Jurkat, Clone E6-1 (cell line): ENCODE data around the gene CHFR.
"Not testable (repeated sequence)": the region's sequence is repeated elsewhere in the genome, so short reads cannot be mapped to it uniquely, and the experiment has no call there.

ENCODE experiments used
- DNase-seq: peaks from one replicate; pipeline ENCODE4 v3.0.0-alpha.2; 2011; ENCODE audit warnings: low read depth, low spot score
- H3K4me3 ChIP-seq: 2 replicates; pipeline ENCODE4 v1.5.1; 2011; ENCODE audit warnings: mild to moderate bottlenecking, low read length, control low read depth, moderate library complexity

The CHFR gene

GRCh38 chr12:132827763-132828703 lies 59.4 kb downstream of the CHFR start:
- H3K4me3 ChIP-seq: peak overlapping the region; percentile 91
- no peak for DNase-seq

DNA sequence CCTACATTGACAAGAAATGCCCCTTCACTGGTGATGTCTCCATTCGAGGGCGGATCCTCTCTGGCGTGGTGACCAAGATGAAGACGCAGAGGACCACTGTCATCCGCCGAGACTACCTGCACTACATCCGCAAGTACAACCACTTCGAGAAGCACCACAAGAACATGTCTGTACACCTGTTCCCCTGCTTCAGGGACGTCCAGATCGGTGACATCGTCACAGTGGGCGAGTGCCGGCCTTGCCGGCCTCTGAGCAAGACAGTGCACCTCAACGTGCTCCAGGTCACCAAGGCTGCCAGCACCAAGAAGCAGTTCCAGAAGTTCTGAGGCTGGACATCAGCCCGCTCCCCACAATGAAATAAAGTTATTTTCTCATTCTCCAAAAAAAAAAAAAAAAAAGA lies 61.5 kb downstream of the CHFR start:
- DNase-seq: no peak

GRCh38 chr12:132825089-132825488 lies 62.3 kb downstream of the CHFR start:
- H3K4me3 ChIP-seq: no peak overlapping the region
- no peak for DNase-seq

More for the DNA sequence above, 61.5 kb downstream of the CHFR start:
- H3K4me3 ChIP-seq: no peak overlapping the region

DNA sequence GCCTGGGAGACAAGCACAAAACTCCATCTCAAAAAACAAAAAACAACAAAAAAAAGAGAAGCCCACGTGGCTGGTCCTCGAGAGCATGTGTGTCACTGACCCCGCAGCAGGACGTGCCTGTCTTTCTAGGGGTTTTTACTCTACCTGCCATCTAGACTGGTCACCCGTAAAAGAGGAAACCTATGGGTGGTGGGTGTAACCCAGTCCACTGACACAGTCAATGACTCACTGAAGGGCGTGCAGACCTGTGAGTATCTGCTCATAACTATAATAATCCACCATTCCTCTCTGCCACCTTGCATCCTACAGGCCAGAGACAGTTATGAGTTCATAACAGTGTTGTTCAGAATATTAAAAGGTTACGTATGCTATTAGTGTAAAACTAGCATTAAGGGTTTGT lies 63.4 kb downstream of the CHFR start:
- no peak for DNase-seq
- no peak overlapping the region for H3K4me3 ChIP-seq

DNA sequence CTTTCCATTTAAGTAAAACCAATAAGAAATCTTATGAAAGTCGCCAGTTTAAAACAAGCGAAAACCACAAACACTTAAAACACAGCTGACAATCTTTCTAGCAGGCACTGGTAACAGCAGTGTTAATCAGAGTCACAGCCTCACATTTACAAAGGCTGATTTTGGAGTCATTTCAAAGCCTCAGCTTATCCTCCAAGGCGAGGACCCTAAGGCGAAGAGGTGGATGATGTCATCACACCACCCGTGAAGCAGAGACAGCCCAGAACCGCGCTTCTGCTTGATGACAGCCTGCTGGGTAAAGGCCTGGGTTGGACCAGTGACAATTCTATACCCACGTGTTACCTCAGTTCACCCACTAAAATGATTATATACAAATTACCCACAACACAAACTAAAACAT lies 68.8 kb downstream of the CHFR start:
- DNase-seq: no peak
- no peak overlapping the region for H3K4me3 ChIP-seq

- H3K4me3 ChIP-seq: no peak overlapping the region
- DNase-seq: no peak
Observed at GRCh38 chr12:132814232-132814631, 73.2 kb downstream of the CHFR start.

GRCh38 chr12:132813443-132813842 lies 74.0 kb downstream of the CHFR start:
- H3K4me3 ChIP-seq: no peak overlapping the region
- DNase-seq: no peak

- DNase-seq: peak; percentile 87
- no peak overlapping the region for H3K4me3 ChIP-seq
Observed at GRCh38 chr12:132812631-132813305, 74.6 kb downstream of the CHFR start.

DNA sequence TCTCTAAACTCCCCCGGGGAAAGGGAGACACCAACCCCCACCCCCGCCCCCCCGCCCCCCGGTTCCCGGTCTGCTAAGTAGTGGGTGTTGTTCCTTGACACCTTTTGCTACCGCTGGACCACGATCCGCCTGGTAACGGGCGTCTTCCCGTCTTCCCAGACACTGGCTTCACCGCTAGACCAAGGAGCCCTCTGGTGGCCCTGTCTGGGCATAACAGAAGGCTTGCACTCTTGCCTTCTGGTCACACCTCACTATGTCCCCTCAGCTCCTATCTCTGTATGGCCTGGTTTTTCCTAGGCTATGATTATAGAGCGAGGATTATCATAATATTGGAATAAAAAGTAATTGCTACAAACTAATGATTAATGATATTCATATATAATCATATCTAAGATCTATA lies 78.0 kb downstream of the CHFR start:
- H3K4me3 ChIP-seq, DNase-seq: not testable (repeated sequence)

GRCh38 chr12:132807295-132808092 lies 79.9 kb downstream of the CHFR start:
- no peak for DNase-seq
- H3K4me3 ChIP-seq: no peak overlapping the region

DNA sequence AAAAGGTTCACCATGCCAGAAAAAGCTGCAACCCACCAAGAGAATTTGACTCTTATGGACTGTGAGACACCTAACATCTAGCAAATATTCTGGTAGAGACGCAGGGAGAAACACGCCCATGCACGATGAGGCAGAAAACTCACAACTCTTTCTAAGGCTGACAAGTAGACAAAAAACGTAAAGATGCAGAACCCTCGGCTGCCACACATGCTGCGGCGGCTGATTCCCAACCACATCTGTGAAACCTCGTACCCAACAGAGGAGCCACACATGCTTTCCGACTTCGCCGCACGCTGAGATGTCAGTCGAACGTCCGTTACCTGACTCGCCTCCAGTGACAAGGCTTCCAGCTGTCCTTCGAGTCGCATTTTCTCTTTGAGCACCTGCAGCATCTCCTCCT lies 80.5 kb downstream of the CHFR start:
- H3K4me3 ChIP-seq: no peak overlapping the region
- DNase-seq: peak; percentile 78

DNA sequence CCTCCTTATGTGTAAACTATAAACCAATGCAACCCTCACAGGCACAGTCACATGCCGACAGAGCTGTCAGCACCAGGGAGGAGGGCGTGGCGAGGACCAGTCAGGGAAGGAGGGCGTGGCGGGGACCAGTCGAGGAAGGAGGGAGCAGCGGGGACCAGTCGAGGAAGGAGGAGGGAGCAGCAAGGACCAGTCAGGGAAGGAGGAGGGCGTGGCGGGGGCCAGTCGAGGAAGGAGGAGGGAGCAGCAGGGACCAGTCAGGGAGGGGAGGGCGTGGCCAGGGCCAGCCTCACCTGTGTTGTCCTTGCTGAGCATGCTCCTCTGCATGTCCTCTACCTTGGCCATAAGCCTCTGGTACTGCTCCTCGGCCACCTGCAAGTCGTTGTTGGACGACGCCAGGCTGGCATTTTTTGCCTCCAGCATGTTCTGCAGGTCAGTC lies 83.0 kb downstream of the CHFR start:
- no peak overlapping the region for H3K4me3 ChIP-seq
- DNase-seq: no peak

- DNase-seq: no peak
- no peak overlapping the region for H3K4me3 ChIP-seq
Observed at GRCh38 chr12:132803888-132804287, 83.5 kb downstream of the CHFR start.

GRCh38 chr12:132803125-132803524 lies 84.3 kb downstream of the CHFR start:
- no peak for DNase-seq
- no peak overlapping the region for H3K4me3 ChIP-seq

- no peak for DNase-seq
Observed at GRCh38 chr12:132801741-132802140, 85.7 kb downstream of the CHFR start.

GRCh38 chr12:132798836-132799235 lies 88.6 kb downstream of the CHFR start:
- no peak overlapping the region for H3K4me3 ChIP-seq
- no peak for DNase-seq

More at GRCh38 chr12:132801741-132802140, 85.7 kb downstream of the CHFR start:
- H3K4me3 ChIP-seq: no peak overlapping the region

- H3K4me3 ChIP-seq: no peak overlapping the region
- no peak for DNase-seq
Observed at GRCh38 chr12:132797820-132798570, 89.4 kb downstream of the CHFR start.

- no peak overlapping the region for H3K4me3 ChIP-seq
- DNase-seq: no peak
Observed at GRCh38 chr12:132795847-132796246, 91.6 kb downstream of the CHFR start.

- H3K4me3 ChIP-seq, DNase-seq: not testable (repeated sequence)
Observed at GRCh38 chr12:132791940-132792339, 95.5 kb downstream of the CHFR start.
